ENCODE data around the gene ALDH1L1. TPM values are rescaled to one million over a fixed set of nuclear protein-coding genes. Genes with fewer than 3 reads are reported as not detected.

The ALDH1L1 gene
- total and polyA plus RNA-seq, 8 donors: 0.39 to 1.8 (median 0.51) TPM

- peak in 1 of 4 donors; percentile 61 for DNase-seq
- H3K9me3 ChIP-seq: no peaks in the 10 kb centered on the region
- no peaks in the 10 kb centered on the region for H3K4me1 ChIP-seq
- ATAC-seq: no peak
- H3K27ac ChIP-seq: no peak overlapping the region
- no peaks in the 10 kb centered on the region for H3K27me3 ChIP-seq
- no peaks in the 10 kb centered on the region for H3K36me3 ChIP-seq
- TF ChIP-seq CTCF (IDR thresholded peaks at IDR 0.05): no peak
- intact Hi-C loops (cut with DNase I): no loop called here
- no peak overlapping the region for H3K4me3 ChIP-seq
Measured at GRCh38 chr3:126114443-126115386, 65.7 kb downstream of the ALDH1L1 start.

- intact Hi-C loops (cut with DNase I): no loop called here
- DNase-seq (no peak), ATAC-seq (no peak)
- Histone ChIP-seq H3K27ac (no peak overlapping the region), H3K9me3 (no peaks in the 10 kb centered on the region), H3K27me3 (no peaks in the 10 kb centered on the region), H3K4me1 (no peaks in the 10 kb centered on the region), H3K36me3 (no peaks in the 10 kb centered on the region), H3K4me3 (no peak overlapping the region)
- no peak for TF ChIP-seq CTCF (IDR thresholded peaks at IDR 0.05)
Measured at GRCh38 chr3:126113733-126114442, 66.5 kb downstream of the ALDH1L1 start.

- peak in 1 of 4 donors; percentile 64 for DNase-seq
- ATAC-seq: no peak
- intact Hi-C loops (cut with DNase I): no loop called here
- Histone ChIP-seq H3K4me1 (no peaks in the 10 kb centered on the region), H3K36me3 (no peaks in the 10 kb centered on the region), H3K9me3 (no peaks in the 10 kb centered on the region), H3K4me3 (no peak overlapping the region), H3K27me3 (no peaks in the 10 kb centered on the region), H3K27ac (no peak overlapping the region)
- TF ChIP-seq CTCF (IDR thresholded peaks at IDR 0.05): no peak
Measured at GRCh38 chr3:126113238-126113555, 67.2 kb downstream of the ALDH1L1 start.

GRCh38 chr3:126112531-126113237 lies 67.7 kb downstream of the ALDH1L1 start:
- Histone ChIP-seq H3K4me3 (no peak overlapping the region), H3K36me3 (no peaks in the 10 kb centered on the region), H3K9me3 (no peaks in the 10 kb centered on the region), H3K27ac (no peak overlapping the region), H3K27me3 (no peaks in the 10 kb centered on the region), H3K4me1 (no peaks in the 10 kb centered on the region)
- intact Hi-C loops (cut with DNase I): no loop called here
- DNase-seq (peak in 1 of 4 donors; percentile 57), ATAC-seq (no peak)
- no peak for TF ChIP-seq CTCF (IDR thresholded peaks at IDR 0.05)
